AG04450 (cell line): Measurements from ENCODE around the gene ZNF746. TPM values are rescaled to one million over a fixed set of nuclear protein-coding genes. Genes with fewer than 3 reads are reported as not detected.
A peak's percentile ranks its signal among the peaks of the same experiment; 100 is the strongest.
"Not testable (repeated sequence)": the region's sequence is repeated elsewhere in the genome, so short reads cannot be mapped to it uniquely, and the experiment has no call there.

Experiments
- CTCF ChIA-PET: fragments of 300-600, 350-600 bp; formaldehyde crosslinking; extraction: SDS; loops from one replicate; lab custom pipeline; 2022; ENCODE audit warnings: antibody characterized with exemption, inconsistent platforms; lab: Charles Lee
- POLR2A ChIA-PET: fragments of 350-600 bp; formaldehyde crosslinking; extraction: SDS; loops from one replicate; lab custom pipeline; 2021; ENCODE audit warnings: antibody characterized with exemption, inconsistent platforms; lab: Yijun Ruan, JAX
- DNase-seq: peaks from one replicate; pipeline ENCODE4 v3.0.0-alpha.2; 2011; ENCODE audit warnings: low read depth, low spot score
- H3K27ac ChIP-seq: one replicate; pipeline ENCODE4 v1.5.1; 2012; ENCODE audit warnings: low read depth, low read length, control low read depth
- H3K27me3 ChIP-seq: one replicate; pipeline ENCODE4 v1.6.0; 2012; ENCODE audit warnings: low read length; ENCODE audit not compliant: control insufficient read depth, insufficient read depth
- H3K4me3 ChIP-seq: 2 replicates; pipeline ENCODE4 v1.5.1; 2011; ENCODE audit warnings: mild to moderate bottlenecking, low read depth, low read length, control low read depth
- H3K9me3 ChIP-seq: 2 replicates; pipeline ENCODE4 v1.5.1; 2012; ENCODE audit warnings: low read length; ENCODE audit not compliant: control insufficient read depth, insufficient read depth
- CTCF ChIP-seq: IDR thresholded peaks from 2 replicates; pipeline ENCODE4 v1.5.1; 2011; ENCODE audit warnings: low read depth, low read length, control low read depth, inconsistent platforms
- polyA plus RNA-seq: library from polyadenylated mRNA; depleted of rRNA; stranded (reverse); fragments of >200 nt; gene quantifications from 2 replicates; pipeline ENCODE4 v1.2.3, GENCODE V29; 2011

ZNF746 gene
- polyA plus RNA-seq, 1 experiment: 4.6 TPM

DNA sequence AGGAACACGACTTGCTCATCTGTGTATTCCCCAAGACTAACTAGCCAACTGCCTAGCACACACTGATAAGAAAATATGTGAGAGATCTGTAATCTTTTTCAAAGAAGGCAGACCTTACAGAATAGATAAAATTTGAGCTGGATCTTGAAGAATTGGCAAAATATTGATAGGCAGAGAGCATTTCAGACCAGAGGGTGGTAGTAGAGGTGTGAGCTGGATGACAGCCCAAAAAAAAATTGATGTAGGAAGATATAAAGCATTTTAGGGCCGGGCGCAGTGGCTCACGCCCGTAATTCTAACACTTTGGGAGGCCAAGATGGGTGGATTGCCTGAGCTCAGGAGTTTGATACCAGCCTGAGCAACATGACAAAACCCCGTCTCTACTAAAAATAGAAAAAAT is 1.2 kb upstream of the ZNF746 start:
- TF ChIP-seq CTCF: no peak
- POLR2A ChIA-PET: no interaction called here
- Histone ChIP-seq H3K27me3 (peaks cover 15% of the 10 kb centered on the region), H3K9me3 (peaks cover 2% of the 10 kb centered on the region; the same call in 1 of the 2 replicates), H3K4me3 (no peak overlapping the region), H3K27ac (no peak overlapping the region)
- DNase-seq: no peak
- CTCF ChIA-PET: no interaction called here

- TF ChIP-seq CTCF: no peak
- peak overlapping the region; percentile 83 for H3K4me3 ChIP-seq
- peaks cover 8% of the 10 kb centered on the region for H3K27me3 ChIP-seq
- POLR2A ChIA-PET: interaction anchor here (1.0 to 2.4 kb wide), 3 partner anchors 21 to 212 kb away, joined by 3 to 12 read pairs (median 8); partner anchors contain the start of gene ZNF777
- peaks cover 2% of the 10 kb centered on the region; the same call in 1 of the 2 replicates for H3K9me3 ChIP-seq
- CTCF ChIA-PET: interaction anchor here (0.7 to 1.8 kb wide), 3 partner anchors 68 to 283 kb away, joined by 3 to 9 read pairs (median 4); partner anchors contain the start of gene ZNF783
- no peak for DNase-seq
- H3K27ac ChIP-seq: peak overlapping the region; percentile 88
Measured at GRCh38 chr7:149496642-149497391, 792 bp downstream of the ZNF746 start.

DNA sequence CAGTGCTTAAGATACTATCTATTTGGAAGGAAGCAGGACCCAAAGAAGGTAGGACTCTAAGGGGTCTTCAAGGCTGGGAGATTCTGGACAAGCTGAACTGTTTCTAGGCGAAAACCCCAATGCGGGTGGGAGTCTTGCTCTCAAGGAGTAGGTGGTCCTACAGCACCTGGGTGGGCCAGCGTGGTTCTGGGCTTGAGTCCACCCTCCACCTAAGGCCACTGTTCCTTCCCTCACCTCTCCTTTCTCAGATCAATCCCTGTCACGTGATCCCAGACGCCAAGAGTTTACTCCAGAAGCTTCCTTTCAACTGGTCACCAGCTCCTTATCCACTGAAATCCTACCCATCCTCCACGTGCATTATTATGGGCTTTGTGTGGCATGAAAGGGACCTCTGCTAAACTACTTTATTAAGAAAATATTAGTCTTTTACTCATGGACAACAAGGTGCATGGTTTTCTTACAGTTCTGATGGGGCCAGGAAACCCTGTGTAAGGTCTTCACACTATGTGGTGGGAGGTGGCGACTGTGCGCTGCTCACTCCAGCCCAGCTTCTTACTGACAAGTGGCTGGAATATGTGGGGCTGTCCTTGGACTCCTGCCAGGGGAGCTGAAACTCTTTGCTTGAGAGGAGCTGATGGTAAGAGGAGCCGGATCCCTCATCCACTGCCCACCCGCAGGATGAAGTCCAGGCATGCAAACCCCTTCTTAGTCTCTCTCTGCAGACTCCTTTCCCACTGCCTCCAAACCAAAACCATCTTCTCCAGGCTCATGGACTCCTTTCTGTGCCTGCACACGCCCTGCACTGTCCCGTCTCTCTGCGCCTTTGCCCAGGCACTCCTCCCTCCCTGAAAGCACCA is 1.6 kb downstream of the ZNF746 start:
- peak overlapping the region; percentile 88 for H3K27ac ChIP-seq
- TF ChIP-seq CTCF: no peak
- POLR2A ChIA-PET: interaction anchor here (1.0 to 2.4 kb wide), 4 partner anchors 20 to 234 kb away, joined by 3 to 12 read pairs (median 6); partner anchors contain the start of genes ZNF777 and ZNF783

GRCh38 chr7:149494738-149495368 is 2.8 kb downstream of the ZNF746 start:
- DNase-seq: peak; percentile 45
- TF ChIP-seq CTCF: no peak
- H3K4me3 ChIP-seq: no peak overlapping the region
- ChIA-PET CTCF (interaction anchor here (0.6 to 1.8 kb wide), 4 partner anchors 35 to 402 kb away, joined by 3 to 9 read pairs (median 4); partner anchors contain the start of gene ZNF783), POLR2A (interaction anchor here (1.3 to 2.4 kb wide), 2 partner anchors 34 to 233 kb away, joined by 3 to 12 read pairs; partner anchors contain the start of genes ZNF777 and ZNF783)
- peaks cover 3% of the 10 kb centered on the region for H3K27me3 ChIP-seq
- H3K27ac ChIP-seq: peak overlapping the region; percentile 88
- no peaks in the 10 kb centered on the region for H3K9me3 ChIP-seq

More for the DNA sequence above, 1.6 kb downstream of the ZNF746 start:
- CTCF ChIA-PET: interaction anchor here (0.7 to 1.8 kb wide), 6 partner anchors 36 to 282 kb away, joined by 3 to 9 read pairs (median 4); partner anchors contain the start of gene ZNF783
- Histone ChIP-seq H3K9me3 (peaks cover 2% of the 10 kb centered on the region; the same call in 1 of the 2 replicates), H3K27me3 (peaks cover 8% of the 10 kb centered on the region), H3K4me3 (peak overlapping the region; percentile 83)
- peak; percentile 77 for DNase-seq

DNA sequence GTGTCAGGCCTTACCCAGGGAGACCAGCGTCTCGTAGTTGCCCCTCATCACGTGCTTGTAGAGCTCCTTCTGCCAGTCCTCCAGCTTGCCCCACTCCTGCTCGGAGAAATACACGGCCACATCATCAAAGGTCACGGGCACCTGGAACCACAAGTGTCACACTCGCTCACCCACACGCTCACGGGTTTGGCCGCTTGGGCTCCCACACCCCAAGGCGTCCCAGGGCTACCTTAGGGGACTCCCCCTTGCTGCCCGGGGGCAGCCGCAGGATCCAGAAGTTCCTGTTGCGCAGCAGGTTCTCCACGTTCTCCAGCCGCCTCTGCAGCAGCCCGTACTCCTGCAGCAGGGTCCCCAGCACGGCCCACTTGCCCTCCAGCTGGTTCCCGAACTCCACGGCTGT is 3.6 kb downstream of the ZNF746 start:
- peak overlapping the region; percentile 11 for H3K27ac ChIP-seq
- H3K4me3 ChIP-seq, POLR2A ChIA-PET, DNase-seq, H3K27me3 ChIP-seq, CTCF ChIA-PET, H3K9me3 ChIP-seq: not testable (repeated sequence)
